ENCODE measurements around the gene CDK5. TPM values are rescaled to one million over a fixed set of nuclear protein-coding genes. Genes with fewer than 3 reads are reported as not detected.

CDK5 gene
- total RNA-seq, 2 experiments from 2014 or later, result 3.1 to 3.5 TPM

GRCh38 chr7:151010307-151011096 is 47.2 kb downstream of the CDK5 start:
- ATAC-seq (ENCODE audit: poor library complexity), result peak; percentile 16

GRCh38 chr7:151010037-151010306 is 47.7 kb downstream of the CDK5 start:
- Histone ChIP-seq H3K27me3 (ENCODE audit: control insufficient read depth in 1 of 2, insufficient read depth in 2 of 2, low read length in 2 of 2) (no peaks in the 10 kb centered on the region), H3K4me3 (ENCODE audit: low read length) (no peak overlapping the region), H3K36me3 (ENCODE audit: insufficient read depth, low read length) (no peaks in the 10 kb centered on the region), H3K27ac (ENCODE audit: low read depth in 1 of 2, low read length in 2 of 2) (peak overlapping the region; percentile 34 to 84), H3K4me1 (ENCODE audit: insufficient read depth, low read length) (peaks cover 87% of the 10 kb centered on the region), H3K9me3 (ENCODE audit: control insufficient read depth in 1 of 2, insufficient read depth in 1 of 2, low read length in 2 of 2) (peaks cover 0 to 6% of the 10 kb centered on the region in 2 experiments)
- H3K36me3 Mint-ChIP-seq (ENCODE audit: low read depth), result peaks cover 9% of the 10 kb centered on the region
- DNase-seq (no peak), ATAC-seq (ENCODE audit: poor library complexity) (no peak)
- intact Hi-C loops (cut with DNase I, micrococcal nuclease), result loop anchor here (2.0 to 10.0 kb wide), 4 partner anchors 33 to 925 kb away; partner anchors contain the start of gene KCNH2 (in 1 of the 2)
- no peaks in the 10 kb centered on the region for H3K27me3 Mint-ChIP-seq
- ChIA-PET POLR2A (interaction anchor here (1.6 to 8.5 kb wide), 7 partner anchors 9 to 36 kb away, joined by 7 to 77 read pairs (median 11); partner anchors contain the start of gene ABCB8), CTCF (interaction anchor here (1.1 to 2.2 kb wide), 6 partner anchors 8 to 112 kb away, joined by 4 to 9 read pairs (median 6); partner anchors contain the start of genes ABCB8 and TMUB1)
- no peak for TF ChIP-seq CTCF (IDR thresholded peaks at IDR 0.05)
- peak overlapping the region; percentile 83 for H3K4me3 Mint-ChIP-seq
- peaks cover 82% of the 10 kb centered on the region for H3K4me1 Mint-ChIP-seq (ENCODE audit: low read depth)
- H3K27ac Mint-ChIP-seq, result peak overlapping the region; percentile 97
- no peaks in the 10 kb centered on the region for H3K9me3 Mint-ChIP-seq

More at GRCh38 chr7:151010307-151011096, 47.2 kb downstream of the CDK5 start:
- Mint-ChIP-seq H3K4me1 (ENCODE audit: low read depth) (peaks cover 83% of the 10 kb centered on the region), H3K36me3 (ENCODE audit: low read depth) (peaks cover 10% of the 10 kb centered on the region), H3K27me3 (no peaks in the 10 kb centered on the region), H3K27ac (peak overlapping the region; percentile 97), H3K4me3 (peak overlapping the region; percentile 83), H3K9me3 (no peaks in the 10 kb centered on the region)
- ChIA-PET POLR2A (interaction anchor here (0.8 to 8.5 kb wide), 7 partner anchors 8 to 100 kb away, joined by 3 to 77 read pairs (median 7); partner anchors contain the start of gene ABCB8), CTCF (interaction anchor here (1.1 to 2.2 kb wide), 6 partner anchors 8 to 112 kb away, joined by 4 to 9 read pairs (median 6); partner anchors contain the start of genes ABCB8 and TMUB1)
- peaks cover 0 to 6% of the 10 kb centered on the region in 2 experiments for H3K9me3 ChIP-seq (ENCODE audit: control insufficient read depth in 1 of 2, insufficient read depth in 1 of 2, low read length in 2 of 2)
- TF ChIP-seq CTCF (IDR thresholded peaks at IDR 0.05), result no peak
- H3K4me1 ChIP-seq (ENCODE audit: insufficient read depth, low read length), result peaks cover 93% of the 10 kb centered on the region
- H3K27ac ChIP-seq (ENCODE audit: low read depth in 1 of 2, low read length in 2 of 2), result peak overlapping the region; percentile 37 to 84
- peak in 8 of 14 experiments; percentile 31 to 81 (median 56) for DNase-seq
- intact Hi-C loops (cut with DNase I, micrococcal nuclease), result loop anchor here (2.0 to 10.0 kb wide), 4 partner anchors 33 to 924 kb away; partner anchors contain the start of gene KCNH2 (in 1 of the 2)
- peak overlapping the region; percentile 28 for H3K4me3 ChIP-seq (ENCODE audit: low read length)
- no peaks in the 10 kb centered on the region for H3K36me3 ChIP-seq (ENCODE audit: insufficient read depth, low read length)
- H3K27me3 ChIP-seq (ENCODE audit: control insufficient read depth in 1 of 2, insufficient read depth in 2 of 2, low read length in 2 of 2), result no peaks in the 10 kb centered on the region

- Mint-ChIP-seq H3K27me3 (no peaks in the 10 kb centered on the region), H3K4me1 (ENCODE audit: low read depth) (peaks cover 79% of the 10 kb centered on the region), H3K9me3 (no peaks in the 10 kb centered on the region), H3K4me3 (no peak overlapping the region), H3K36me3 (ENCODE audit: low read depth) (peaks cover 8% of the 10 kb centered on the region), H3K27ac (no peak overlapping the region)
- TF ChIP-seq CTCF (IDR thresholded peaks at IDR 0.05), result no peak
- Histone ChIP-seq H3K9me3 (ENCODE audit: control insufficient read depth in 1 of 2, insufficient read depth in 1 of 2, low read length in 2 of 2) (peaks cover 0 to 6% of the 10 kb centered on the region in 2 experiments), H3K36me3 (ENCODE audit: insufficient read depth, low read length) (no peaks in the 10 kb centered on the region), H3K4me1 (ENCODE audit: insufficient read depth, low read length) (peaks cover 83% of the 10 kb centered on the region), H3K27me3 (ENCODE audit: control insufficient read depth in 1 of 2, insufficient read depth in 2 of 2, low read length in 2 of 2) (no peaks in the 10 kb centered on the region), H3K4me3 (ENCODE audit: low read length) (no peak overlapping the region), H3K27ac (ENCODE audit: low read depth in 1 of 2, low read length in 2 of 2) (peak overlapping the region; percentile 34 to 84)
- ChIA-PET POLR2A (interaction anchor here (1.7 to 8.5 kb wide), 6 partner anchors 9 to 36 kb away, joined by 7 to 77 read pairs (median 12); partner anchors contain the start of gene ABCB8), CTCF (interaction anchor here (1.1 to 2.2 kb wide), 8 partner anchors 9 to 111 kb away, joined by 4 to 9 read pairs (median 6); partner anchors contain the start of genes ABCB8 and TMUB1)
- intact Hi-C loops (cut with DNase I, micrococcal nuclease), result loop anchor here (2.0 to 10.0 kb wide), 4 partner anchors 32 to 925 kb away; partner anchors contain the start of gene KCNH2 (in 1 of the 2)
- ATAC-seq (ENCODE audit: poor library complexity), result no peak
- peak in 1 of 14 experiments; percentile 45 for DNase-seq
Observed at GRCh38 chr7:151009327-151010036, 48.2 kb downstream of the CDK5 start.
